ENCODE data around the gene CHD1. TPM values are rescaled to one million over a fixed set of nuclear protein-coding genes. Genes with fewer than 3 reads are reported as not detected.
A peak's percentile ranks its signal among the peaks of the same experiment; 100 is the strongest.

The CHD1 gene
- polyA plus RNA-seq, 1 donor = 26.4 TPM

GRCh38 chr5:98936948-98937715 lies 8.3 kb upstream of the CHD1 start:
- no peak for DNase-seq (ENCODE audit: low read depth)

- DNase-seq (ENCODE audit: low read depth) = no peak
These were observed 6.4 kb upstream of the CHD1 start for GRCh38 chr5:98935206-98935605.

- no peak for DNase-seq (ENCODE audit: low read depth)
These were observed 5.7 kb upstream of the CHD1 start for GRCh38 chr5:98934546-98934945.

- no peak for DNase-seq (ENCODE audit: low read depth)
These were observed 4.8 kb upstream of the CHD1 start for GRCh38 chr5:98933445-98934072.

DNA sequence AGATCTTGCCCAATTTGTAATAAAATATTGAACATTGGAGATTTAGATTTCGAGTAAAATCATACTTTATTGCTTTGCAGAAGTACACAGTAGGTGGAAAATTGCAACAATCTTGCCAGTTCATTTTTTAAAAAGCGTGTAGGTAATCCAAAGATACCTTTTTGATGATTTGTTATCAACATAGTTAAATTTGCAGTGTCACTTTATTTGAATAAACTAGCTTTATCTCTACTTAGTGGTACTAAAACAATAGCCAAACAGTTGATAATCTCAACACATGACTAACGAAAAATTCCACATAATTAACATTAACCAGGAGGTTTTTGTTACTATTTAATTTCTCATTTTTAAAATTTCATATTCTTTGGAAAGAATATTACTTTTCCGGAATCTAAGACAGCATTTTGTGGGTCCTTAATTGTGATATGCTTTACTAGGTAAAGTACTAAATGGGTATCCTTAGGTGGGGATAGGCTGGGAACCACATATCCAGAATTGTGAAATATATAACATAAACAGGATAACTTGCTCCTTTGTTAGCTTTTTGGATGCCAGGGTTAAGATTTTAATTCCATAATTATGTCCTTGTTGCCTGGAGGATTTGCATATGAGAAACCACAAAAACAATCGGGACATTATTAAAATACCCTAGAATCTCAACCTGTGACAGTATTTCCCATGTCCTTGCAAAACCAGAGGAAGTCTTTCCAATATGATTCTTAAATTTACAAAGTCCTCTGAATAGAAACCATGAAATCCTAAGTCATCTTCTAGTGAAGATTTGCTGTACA lies 2.4 kb upstream of the CHD1 start:
- DNase-seq (ENCODE audit: low read depth) = no peak

- peak; percentile 70 for DNase-seq (ENCODE audit: low read depth)
These were observed 997 bp upstream of the CHD1 start for GRCh38 chr5:98929710-98930298.

GRCh38 chr5:98927989-98928872 lies 576 bp downstream of the CHD1 start:
- no peak for DNase-seq (ENCODE audit: low read depth)

- DNase-seq (ENCODE audit: low read depth) = no peak
These were observed 1.4 kb downstream of the CHD1 start for GRCh38 chr5:98927242-98927988.

DNA sequence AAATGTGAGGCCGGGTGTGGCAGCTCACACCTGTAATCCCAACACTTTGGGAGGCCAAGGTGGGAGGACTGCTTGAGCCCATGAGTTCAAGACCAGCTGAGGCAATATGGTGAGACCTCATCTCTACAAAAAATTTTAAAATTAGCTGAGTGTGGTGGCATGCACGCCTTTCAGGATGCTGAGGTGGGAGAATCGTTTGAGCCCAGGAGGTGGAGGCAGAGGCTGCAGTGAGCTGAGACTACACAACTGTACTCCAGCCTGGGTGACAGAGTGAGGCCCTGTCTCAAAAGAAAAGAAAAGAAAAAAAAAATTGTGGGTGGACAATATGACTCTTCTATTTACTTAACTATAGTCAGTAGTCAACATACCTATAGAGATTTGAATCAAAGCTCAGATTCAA lies 4.8 kb downstream of the CHD1 start:
- DNase-seq (ENCODE audit: low read depth) = no peak

DNA sequence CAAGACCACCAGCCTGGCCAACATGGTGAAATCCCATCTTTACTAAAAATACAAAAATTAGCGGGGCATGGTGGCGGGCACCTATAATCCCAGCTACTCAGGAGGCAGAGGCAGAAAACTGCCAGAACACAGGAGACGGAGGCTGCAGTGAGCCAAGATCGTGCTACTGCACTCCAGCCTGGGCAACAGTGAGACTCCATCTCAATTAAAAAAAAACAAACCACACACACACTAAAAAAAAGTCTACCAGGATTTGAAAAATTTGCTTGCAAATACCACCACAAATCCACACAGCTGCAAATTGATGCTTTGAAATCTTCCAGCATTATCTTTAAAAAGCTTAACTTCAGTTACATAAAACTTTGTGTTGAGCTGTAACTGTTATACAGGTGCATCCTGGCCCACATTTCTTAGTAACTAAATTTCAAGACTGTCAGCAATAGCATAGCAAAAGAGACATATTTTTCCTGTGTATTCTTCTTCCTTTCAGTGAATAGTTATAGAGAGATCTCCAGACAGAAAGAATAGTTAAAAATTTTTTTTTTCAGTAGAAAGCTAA lies 6.8 kb downstream of the CHD1 start:
- DNase-seq (ENCODE audit: low read depth) = no peak

GRCh38 chr5:98917433-98917832 lies 11.4 kb downstream of the CHD1 start:
- no peak for DNase-seq (ENCODE audit: low read depth)

- DNase-seq (ENCODE audit: low read depth) = no peak
These were observed 12.3 kb downstream of the CHD1 start for GRCh38 chr5:98916540-98916939.

GRCh38 chr5:98913911-98914310 lies 14.9 kb downstream of the CHD1 start:
- DNase-seq (ENCODE audit: low read depth) = no peak

DNA sequence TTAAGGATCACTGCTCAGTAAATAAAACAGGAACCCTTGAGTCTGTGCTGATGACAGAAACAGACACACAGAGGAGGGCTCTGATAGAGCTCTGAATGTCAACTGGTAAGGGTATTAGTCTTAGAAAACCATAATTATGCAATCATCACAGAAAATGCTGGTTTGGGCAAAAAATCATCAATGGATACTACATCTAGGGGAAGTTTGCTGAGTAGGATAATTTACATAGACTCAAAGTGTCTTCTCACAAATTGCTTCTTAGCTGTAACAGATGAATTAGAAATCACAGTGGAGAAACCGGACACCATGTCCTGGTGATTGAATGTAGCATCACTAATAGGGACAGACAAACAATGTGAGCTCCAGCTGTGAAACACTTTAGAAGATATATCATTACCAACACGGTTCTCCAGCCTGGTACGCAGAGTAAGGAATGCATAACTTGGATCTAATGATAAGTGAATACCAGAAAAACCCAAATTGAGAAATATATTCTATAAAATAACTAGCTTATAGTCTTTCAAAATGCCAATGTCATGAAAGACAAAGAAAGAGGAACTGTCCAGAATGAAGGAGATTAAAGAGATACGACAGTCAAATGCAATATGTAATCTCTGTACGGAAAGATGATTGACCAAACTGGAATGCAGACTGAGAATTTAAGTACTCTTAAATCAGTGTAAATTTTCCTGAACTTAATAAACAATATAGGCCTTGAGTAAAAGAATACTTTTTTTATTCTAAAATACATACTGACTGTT lies 17.3 kb downstream of the CHD1 start:
- DNase-seq (ENCODE audit: low read depth) = no peak

DNA sequence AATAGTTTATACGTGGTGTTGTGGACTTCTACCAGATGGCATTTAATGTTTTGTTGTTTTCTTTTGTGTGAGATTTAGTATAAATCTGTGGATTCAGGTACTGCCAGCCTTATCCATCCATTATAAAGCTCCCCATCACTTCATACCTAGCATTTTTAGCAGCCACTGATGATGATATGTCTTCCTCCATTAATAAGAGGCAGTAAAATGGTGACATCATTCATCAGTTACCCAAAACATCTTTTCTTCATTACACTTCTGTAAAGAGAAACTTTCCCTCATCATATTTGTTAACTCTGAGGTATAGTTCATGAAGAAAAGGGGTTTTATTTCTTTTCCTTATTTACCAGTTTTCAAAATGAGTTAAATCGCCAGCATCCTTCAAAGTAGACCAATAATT lies 19.4 kb downstream of the CHD1 start:
- no peak for DNase-seq (ENCODE audit: low read depth)

DNA sequence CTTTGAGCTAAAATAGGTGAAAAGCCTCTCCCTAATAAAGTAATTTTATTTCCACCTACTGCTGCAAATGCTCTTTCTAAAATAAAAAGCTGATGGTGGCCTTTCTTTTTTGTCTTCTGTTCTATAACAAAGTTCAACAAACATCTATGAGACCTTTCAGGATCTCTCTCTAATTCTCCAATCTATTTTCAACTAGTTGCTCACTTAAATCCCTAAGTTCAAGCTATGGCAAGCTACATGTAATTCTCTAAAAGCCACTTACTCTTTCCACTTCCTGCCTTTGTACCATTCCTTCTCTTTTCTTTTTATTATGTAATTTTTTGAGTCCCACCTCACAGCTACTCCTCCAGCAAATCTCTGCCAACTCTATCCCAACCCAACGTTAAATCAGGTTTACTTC lies 20.9 kb downstream of the CHD1 start:
- DNase-seq (ENCODE audit: low read depth) = no peak

DNA sequence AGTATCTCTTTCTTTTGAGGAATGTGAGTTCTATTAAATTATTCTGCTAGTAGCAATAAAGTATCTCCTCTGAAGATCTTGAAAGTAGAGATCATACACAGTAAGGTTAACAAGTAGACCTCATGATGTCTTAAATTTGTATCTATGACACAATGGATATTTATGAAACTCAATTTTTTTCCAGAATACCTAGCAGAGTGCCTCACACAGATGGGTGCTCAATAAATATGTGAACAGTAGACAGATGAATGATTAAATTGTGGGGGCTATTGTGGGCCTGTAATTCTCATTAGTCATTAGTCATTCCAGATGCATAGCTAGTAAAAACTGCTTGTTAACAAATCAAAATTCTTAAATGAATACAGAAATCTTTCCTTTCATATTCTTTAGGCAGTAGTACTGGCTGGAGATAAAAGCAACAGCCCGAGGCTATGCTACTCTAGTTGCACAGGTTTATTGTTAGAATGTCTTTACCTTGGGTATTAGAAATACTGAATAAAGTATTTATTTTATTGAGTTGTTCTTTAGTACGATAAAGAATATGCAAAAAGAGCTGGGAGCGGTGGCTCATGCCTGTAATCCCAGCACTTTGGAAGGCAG lies 22.0 kb downstream of the CHD1 start:
- no peak for DNase-seq (ENCODE audit: low read depth)

- DNase-seq (ENCODE audit: low read depth) = peak; percentile 34
These were observed 22.7 kb downstream of the CHD1 start for GRCh38 chr5:98905857-98906688.

Measured in forelimb muscle (tissue), 1 donor.